Breast epithelium (tissue), 3 donors: Measurements from ENCODE around the gene DPH5.

Source experiments
- CTCF ChIP-seq, 3 donors: fragments of 450-650 bp; IDR thresholded peaks; one replicate each; pipeline ENCODE4 v1.5.1; 2016 to 2017; ENCODE audit warnings: antibody characterized with exemption in 3 of 3, mild to moderate bottlenecking in 3 of 3, moderate library complexity in 3 of 3
- POLR2AphosphoS5 ChIP-seq, 3 donors: sonication (generic); formaldehyde crosslinking; IDR thresholded peaks; one replicate each; pipeline ENCODE4 v1.6.1; 2017; ENCODE audit warnings: antibody characterized with exemption in 3 of 3

DNA sequence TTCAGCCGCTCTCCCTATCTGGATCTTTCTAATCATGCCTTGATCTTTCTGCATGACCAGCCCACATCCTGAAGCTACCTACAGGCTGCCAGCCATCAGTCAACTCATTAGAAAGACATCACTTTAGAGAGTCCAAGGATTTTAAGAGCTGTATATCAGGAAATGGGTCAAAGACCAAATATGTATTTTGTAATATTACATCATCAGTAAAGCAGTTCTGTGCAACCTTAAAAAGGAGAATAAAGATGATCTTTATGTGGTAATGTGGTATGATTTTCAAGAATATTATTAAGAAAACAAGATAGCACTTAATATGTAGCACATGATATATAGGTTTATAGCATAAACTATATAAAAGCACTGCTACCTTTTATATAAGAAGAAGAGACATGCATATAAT is 82.1 kb downstream of the DPH5 start:
- TF ChIP-seq CTCF (IDR thresholded peaks at IDR 0.05), result no peak
- TF ChIP-seq POLR2AphosphoS5 (IDR thresholded peaks at IDR 0.05), result no peak
